PFSK-1 (cell line): ENCODE results near the gene ITGB3BP.

Experiments
- POLR2AphosphoS5 ChIP-seq: IDR thresholded peaks from 2 replicates; pipeline ENCODE4 v1.6.1; 2012; ENCODE audit warnings: low read depth, mild to moderate bottlenecking, control low read depth, low read length, moderate library complexity
- SIN3A ChIP-seq: IDR thresholded peaks from 2 replicates; pipeline ENCODE4 v1.6.1; 2012; ENCODE audit warnings: mild to moderate bottlenecking, low read length, moderate library complexity, borderline replicate concordance; ENCODE audit not compliant: insufficient read depth
- TAF1 ChIP-seq: IDR thresholded peaks from 2 replicates; pipeline ENCODE4 v1.6.1; 2012; ENCODE audit warnings: low read length, control low read depth, borderline replicate concordance; ENCODE audit not compliant: insufficient read depth
- TF ChIP-seq, protein P1 (sequence below), 2 experiments: IDR thresholded peaks; 2 replicates each; pipeline versions ENCODE4 v1.6.1 to v1.8.0; 2011 to 2012; ENCODE audit warnings: low read depth in 2 of 2, low read length in 2 of 2, control low read depth in 1 of 2, inconsistent platforms in 1 of 2, mild to moderate bottlenecking in 1 of 2, moderate library complexity in 1 of 2; ENCODE audit not compliant: insufficient read depth in 1 of 2

DNA sequence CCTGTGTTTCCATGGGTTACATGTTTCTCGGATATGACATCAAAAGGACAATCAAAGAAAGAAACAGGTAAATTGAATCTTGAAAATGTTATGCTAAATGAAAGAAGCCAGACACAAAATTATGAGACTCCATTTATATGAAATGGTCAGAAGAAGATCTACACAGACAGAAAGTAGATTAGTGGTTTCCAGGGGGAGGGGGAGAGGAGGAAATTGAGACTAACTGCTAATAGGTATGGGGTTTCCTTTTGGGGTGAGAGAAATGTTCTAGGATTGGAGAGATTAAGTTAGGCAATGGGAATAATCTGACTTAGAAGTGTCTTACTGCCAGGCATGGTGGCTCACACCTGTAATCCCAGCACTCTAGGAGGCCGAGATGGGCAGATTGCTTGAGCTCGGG, 21.8 kb downstream of the ITGB3BP start:
- TF ChIP-seq, protein P1, sequence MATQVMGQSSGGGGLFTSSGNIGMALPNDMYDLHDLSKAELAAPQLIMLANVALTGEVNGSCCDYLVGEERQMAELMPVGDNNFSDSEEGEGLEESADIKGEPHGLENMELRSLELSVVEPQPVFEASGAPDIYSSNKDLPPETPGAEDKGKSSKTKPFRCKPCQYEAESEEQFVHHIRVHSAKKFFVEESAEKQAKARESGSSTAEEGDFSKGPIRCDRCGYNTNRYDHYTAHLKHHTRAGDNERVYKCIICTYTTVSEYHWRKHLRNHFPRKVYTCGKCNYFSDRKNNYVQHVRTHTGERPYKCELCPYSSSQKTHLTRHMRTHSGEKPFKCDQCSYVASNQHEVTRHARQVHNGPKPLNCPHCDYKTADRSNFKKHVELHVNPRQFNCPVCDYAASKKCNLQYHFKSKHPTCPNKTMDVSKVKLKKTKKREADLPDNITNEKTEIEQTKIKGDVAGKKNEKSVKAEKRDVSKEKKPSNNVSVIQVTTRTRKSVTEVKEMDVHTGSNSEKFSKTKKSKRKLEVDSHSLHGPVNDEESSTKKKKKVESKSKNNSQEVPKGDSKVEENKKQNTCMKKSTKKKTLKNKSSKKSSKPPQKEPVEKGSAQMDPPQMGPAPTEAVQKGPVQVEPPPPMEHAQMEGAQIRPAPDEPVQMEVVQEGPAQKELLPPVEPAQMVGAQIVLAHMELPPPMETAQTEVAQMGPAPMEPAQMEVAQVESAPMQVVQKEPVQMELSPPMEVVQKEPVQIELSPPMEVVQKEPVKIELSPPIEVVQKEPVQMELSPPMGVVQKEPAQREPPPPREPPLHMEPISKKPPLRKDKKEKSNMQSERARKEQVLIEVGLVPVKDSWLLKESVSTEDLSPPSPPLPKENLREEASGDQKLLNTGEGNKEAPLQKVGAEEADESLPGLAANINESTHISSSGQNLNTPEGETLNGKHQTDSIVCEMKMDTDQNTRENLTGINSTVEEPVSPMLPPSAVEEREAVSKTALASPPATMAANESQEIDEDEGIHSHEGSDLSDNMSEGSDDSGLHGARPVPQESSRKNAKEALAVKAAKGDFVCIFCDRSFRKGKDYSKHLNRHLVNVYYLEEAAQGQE (IDR thresholded peaks at IDR 0.05; ENCODE audit: insufficient read depth in 1 of 2, low read depth in 2 of 2, low read length in 2 of 2): no peak
- no peak for TF ChIP-seq POLR2AphosphoS5
- no peak for TF ChIP-seq TAF1
- TF ChIP-seq SIN3A: no peak
